Astrocyte of the spinal cord (primary cell): ENCODE results near the gene NT5DC1.

Experiments
- DNase-seq: peaks from one replicate; pipeline ENCODE4 v3.0.0; 2011; ENCODE audit warnings: low read depth, low spot score
- H3K4me3 ChIP-seq: 2 replicates; pipeline ENCODE4 v1.5.1; 2011; ENCODE audit warnings: low read depth, mild to moderate bottlenecking, low read length, moderate library complexity
- CTCF ChIP-seq: IDR thresholded peaks from 2 replicates; pipeline ENCODE4 v1.5.1; 2012; ENCODE audit warnings: low read depth, mild to moderate bottlenecking, low read length, inconsistent platforms
- in situ Hi-C: cut with HindIII; loops from 2 replicates; pipeline ENCODE4 v1.10.0; 2017; ENCODE audit warnings: low sequenced_read_pairs

NT5DC1 gene

GRCh38 chr6:116062496-116062895, 38.2 kb upstream of the NT5DC1 start:
- H3K4me3 ChIP-seq = no peak overlapping the region
- no peak for DNase-seq
- in situ Hi-C loops = no loop called here
- TF ChIP-seq CTCF = no peak

GRCh38 chr6:116064666-116065065, 36.0 kb upstream of the NT5DC1 start:
- H3K4me3 ChIP-seq = no peak overlapping the region
- TF ChIP-seq CTCF = no peak
- in situ Hi-C loops = no loop called here
- DNase-seq = no peak

GRCh38 chr6:116066789-116067188, 33.9 kb upstream of the NT5DC1 start:
- in situ Hi-C loops = no loop called here
- DNase-seq = no peak
- H3K4me3 ChIP-seq = no peak overlapping the region
- no peak for TF ChIP-seq CTCF

GRCh38 chr6:116070101-116070500, 30.6 kb upstream of the NT5DC1 start:
- no peak for TF ChIP-seq CTCF
- H3K4me3 ChIP-seq = no peak overlapping the region

GRCh38 chr6:116070616-116071389, 29.9 kb upstream of the NT5DC1 start:
- peak; percentile 6 for DNase-seq
- no peak overlapping the region for H3K4me3 ChIP-seq
- in situ Hi-C loops = no loop called here
- TF ChIP-seq CTCF = no peak

More at GRCh38 chr6:116070101-116070500, 30.6 kb upstream of the NT5DC1 start:
- in situ Hi-C loops = no loop called here
- DNase-seq = no peak

GRCh38 chr6:116072368-116072767, 28.3 kb upstream of the NT5DC1 start:
- no peak for DNase-seq
- no peak for TF ChIP-seq CTCF
- in situ Hi-C loops = no loop called here
- no peak overlapping the region for H3K4me3 ChIP-seq
